CD14-positive monocyte (primary cell): ENCODE results near the gene NAE1. TPM values are rescaled to one million over a fixed set of nuclear protein-coding genes. Genes with fewer than 3 reads are reported as not detected.

Experiments
- DNase-seq, 3 donors: peaks; one replicate each; pipeline ENCODE4 v3.0.0-alpha.2; 2011 to 2022
- H2AFZ ChIP-seq: 2 replicates; pipeline ENCODE4 v1.6.0; 2012; ENCODE audit warnings: mild to moderate bottlenecking, low read depth, low read length, inconsistent platforms; ENCODE audit not compliant: insufficient read depth, poor library complexity, severe bottlenecking
- H3K27ac ChIP-seq, 2 donors: 1 replicate in 1 of 2; 2 replicates in 1 of 2; pipeline ENCODE4 v1.5.1; 2012 to 2013; ENCODE audit warnings: low read length in 2 of 2, control low read depth in 1 of 2, inconsistent platforms in 1 of 2, low read depth in 1 of 2, mild to moderate bottlenecking in 1 of 2
- H3K27me3 ChIP-seq, 2 donors: one replicate each; pipeline versions ENCODE4 v1.6.0 to v1.6.1; 2011 to 2013; ENCODE audit warnings: low read length in 2 of 2; ENCODE audit not compliant: control insufficient read depth in 2 of 2, insufficient read depth in 2 of 2
- H3K36me3 ChIP-seq, 2 donors: replicated peaks in 1 of 2; 1 replicate in 1 of 2; 2 replicates in 1 of 2; pipeline versions ENCODE4 v1.5.1 to v1.6.1; 2012 to 2013; ENCODE audit warnings: low read length in 2 of 2, control low read depth in 1 of 2, inconsistent platforms in 1 of 2, mild to moderate bottlenecking in 1 of 2; ENCODE audit not compliant: insufficient read depth in 2 of 2, control insufficient read depth in 1 of 2
- H3K4me1 ChIP-seq, 2 donors: 1 replicate in 1 of 2; 2 replicates in 1 of 2; pipeline versions ENCODE4 v1.5.1 to v1.6.1; 2012 to 2013; ENCODE audit warnings: low read length in 2 of 2, control low read depth in 1 of 2, inconsistent platforms in 1 of 2, mild to moderate bottlenecking in 1 of 2, moderate library complexity in 1 of 2; ENCODE audit not compliant: insufficient read depth in 2 of 2, control insufficient read depth in 1 of 2
- H3K4me2 ChIP-seq: replicated peaks from 2 replicates; pipeline ENCODE3; 2012; ENCODE audit warnings: low read length, moderate library complexity, mild to moderate bottlenecking; ENCODE audit not compliant: poor library complexity, severe bottlenecking; ENCODE audit errors: extremely low read depth
- H3K4me3 ChIP-seq, 3 experiments: fragments of 200-600 bp in 1 of 3; sonication (generic) in 1 of 3; replicated peaks in 1 of 3; 1 replicate in 2 of 3; 2 replicates in 1 of 3; pipeline ENCODE4 v1.5.1; 2011 to 2013; ENCODE audit warnings: low read length in 3 of 3, mild to moderate bottlenecking in 3 of 3, control low read depth in 2 of 3, low read depth in 2 of 3, inconsistent platforms in 1 of 3, moderate library complexity in 1 of 3
- H3K79me2 ChIP-seq: 2 replicates; pipeline ENCODE4 v1.6.0; 2012; ENCODE audit warnings: mild to moderate bottlenecking, control low read depth, inconsistent platforms, low read length, moderate library complexity; ENCODE audit not compliant: insufficient read depth
- H3K9ac ChIP-seq: 2 replicates; pipeline ENCODE4 v1.6.0; 2017; ENCODE audit warnings: low read length, mild to moderate bottlenecking; ENCODE audit not compliant: insufficient read depth, poor library complexity, severe bottlenecking
- H3K9me3 ChIP-seq, 2 donors: replicated peaks in 1 of 2; 1 replicate in 1 of 2; 2 replicates in 1 of 2; pipeline versions ENCODE4 v1.5.1 to v1.6.1; 2012 to 2013; ENCODE audit warnings: low read length in 2 of 2, control low read depth in 1 of 2; ENCODE audit not compliant: control insufficient read depth in 1 of 2, insufficient read depth in 1 of 2
- H4K20me1 ChIP-seq: 2 replicates; pipeline ENCODE4 v1.6.0; 2012; ENCODE audit warnings: mild to moderate bottlenecking, low read length, control low read depth, moderate library complexity; ENCODE audit not compliant: insufficient read depth
- H3K27ac Mint-ChIP-seq, 7 donors: one replicate each; pipeline ENCODE4 v1.8.0; 2020; ENCODE audit warnings: mild to moderate bottlenecking in 7 of 7, mixed read lengths in 7 of 7, moderate library complexity in 6 of 7, inconsistent platforms in 2 of 7
- H3K27me3 Mint-ChIP-seq, 3 donors: one replicate each; pipeline ENCODE4 v1.8.0; 2021 to 2022; ENCODE audit warnings: low read depth in 3 of 3, mild to moderate bottlenecking in 3 of 3, mixed read lengths in 3 of 3, moderate library complexity in 3 of 3, inconsistent platforms in 1 of 3
- H3K36me3 Mint-ChIP-seq, 2 donors: one replicate each; pipeline ENCODE4 v1.8.0; 2020; ENCODE audit warnings: mixed read lengths in 2 of 2, inconsistent platforms in 1 of 2, mild to moderate bottlenecking in 1 of 2
- H3K4me1 Mint-ChIP-seq: one replicate; pipeline ENCODE4 v1.8.0; 2020; ENCODE audit warnings: mild to moderate bottlenecking, mixed read lengths
- H3K4me3 Mint-ChIP-seq, 2 donors: one replicate each; pipeline ENCODE4 v1.8.0; 2020; ENCODE audit warnings: mild to moderate bottlenecking in 2 of 2, mixed read lengths in 2 of 2, moderate library complexity in 1 of 2
- H3K9me3 Mint-ChIP-seq, 7 donors: one replicate each; pipeline ENCODE4 v1.8.0; 2020 to 2022; ENCODE audit warnings: mixed read lengths in 7 of 7, mild to moderate bottlenecking in 6 of 7, moderate library complexity in 6 of 7, inconsistent platforms in 2 of 7
- CTCF ChIP-seq: fragments of 200-600 bp; IDR thresholded peaks from one replicate; pipeline ENCODE4 v1.8.0; 2022; ENCODE audit warnings: antibody characterized with exemption, mild to moderate bottlenecking
- WGBS: methylation state at CpG from one replicate; pipeline ENCODE4 v1.1.5; 2013; ENCODE audit warnings: missing lambda C conversion rate; ENCODE audit not compliant: insufficient coverage; 5-methylcytosine and 5-hydroxymethylcytosine counted together
- intact Hi-C, 2 donors: fragments of 100-400 bp; cut with micrococcal nuclease; formaldehyde crosslinking; loops; one replicate each; pipeline versions ENCODE4 v1.15.0 to v1.15.1; 2023
- polyA plus RNA-seq, 3 donors: library from polyadenylated mRNA; depleted of rRNA in 1 of 3; unstranded in 2 of 3; stranded (reverse) in 1 of 3; fragments of 300-500 nt in 2 of 3; fragments of >200 nt in 1 of 3; fragmentation: Illumina TruSeq in 2 of 3; gene quantifications; 1 replicate in 2 of 3; 2 replicates in 1 of 3; pipeline ENCODE4 v1.2.3, GENCODE V29; 2012 to 2021

NAE1 gene
- polyA plus RNA-seq, 3 donors: 10.8 to 18.6 (median 16.8) TPM

DNA sequence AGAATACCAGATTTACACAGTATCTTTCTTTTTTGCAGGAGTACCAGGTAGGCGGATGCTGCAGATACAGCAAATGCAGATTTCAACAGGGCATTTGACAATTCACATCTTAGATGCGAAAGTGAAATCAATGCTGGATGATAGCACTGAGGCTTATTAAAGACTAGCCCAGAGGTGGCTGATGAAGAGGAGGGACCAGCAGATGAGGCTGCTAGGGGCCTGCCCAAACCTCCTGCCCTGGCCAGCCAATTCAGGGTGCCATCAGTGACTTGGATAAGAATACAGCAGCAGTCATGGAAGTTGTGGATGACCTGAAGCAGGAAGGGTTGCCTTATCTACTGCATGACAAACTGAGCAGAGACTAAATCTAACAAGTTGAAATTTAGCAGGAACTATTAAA lies 77.8 kb downstream of the NAE1 start:
- H3K4me3 ChIP-seq: no peak overlapping the region
- H3K27ac ChIP-seq: no peak overlapping the region
- Mint-ChIP-seq H3K27me3 (peaks cover 13 to 18% (median 13%) of the 10 kb centered on the region in 3 donors), H3K4me3 (no peak overlapping the region), H3K27ac (peak overlapping the region in 1 of 7 donors; percentile 51), H3K9me3 (peaks cover 0 to 6% (median 2%) of the 10 kb centered on the region in 7 donors), H3K36me3 (peaks cover 22% of the 10 kb centered on the region in 2 donors), H3K4me1 (peaks cover 33% of the 10 kb centered on the region)
- WGBS: 100% methylated on average over 2 of the region's 2 CpGs
- no peak overlapping the region for H3K9ac ChIP-seq
- DNase-seq: no peak
- H3K4me1 ChIP-seq: peaks cover 28 to 36% of the 10 kb centered on the region in 2 donors
- peaks cover 34% of the 10 kb centered on the region for H3K79me2 ChIP-seq
- no peak overlapping the region for H3K4me2 ChIP-seq
- intact Hi-C loops: no loop called here
- H2AFZ ChIP-seq: no peak overlapping the region
- H3K27me3 ChIP-seq: peaks cover 10 to 22% of the 10 kb centered on the region in 2 donors
- H4K20me1 ChIP-seq: peaks cover 31% of the 10 kb centered on the region
- no peaks in the 10 kb centered on the region for H3K9me3 ChIP-seq
- TF ChIP-seq CTCF: no peak
- peaks cover 12 to 18% of the 10 kb centered on the region in 2 donors for H3K36me3 ChIP-seq

Other genes with a start within 250 kb of the NAE1 start
- 100 to 1,000 TPM; 125 to 131 (median 126) TPM for gene CMTM3, start 226.3 kb downstream of the NAE1 start, polyA plus RNA-seq
- gene CMTM4, start 134.2 kb downstream of the NAE1 start, polyA plus RNA-seq: 10 to 100 TPM in 1 of 3 donors, under 1 TPM in 2; 0.41 to 21.2 (median 0.45) TPM
- gene DYNC1LI2, start 79.4 kb downstream of the NAE1 start, polyA plus RNA-seq: 100 to 1,000 TPM in 1 of 3 donors, 10 to 100 TPM in 2; 14.9 to 125 (median 23.9) TPM
- not detected for gene TERB1, start 29.4 kb downstream of the NAE1 start, polyA plus RNA-seq
- gene CA7, start 13.4 kb upstream of the NAE1 start, polyA plus RNA-seq: not detected
- gene PDP2, start 49.5 kb upstream of the NAE1 start, polyA plus RNA-seq: 1 to 10 TPM in 1 of 3 donors, not detected in 2; 1.1 TPM
- not detected for gene CDH16, start 87.9 kb upstream of the NAE1 start, polyA plus RNA-seq
- 1 to 10 TPM in 1 of 3 donors, under 1 TPM in 2; 0.42 to 1.9 (median 0.55) TPM for gene RRAD, start 94.6 kb upstream of the NAE1 start, polyA plus RNA-seq
- gene CIAO2B, start 103.4 kb upstream of the NAE1 start, polyA plus RNA-seq: 100 to 1,000 TPM; 121 to 140 (median 132) TPM
- 10 to 100 TPM; 14.0 to 29.0 (median 23.2) TPM for gene CES2, start 104.5 kb upstream of the NAE1 start, polyA plus RNA-seq
- gene CES3, start 130.3 kb upstream of the NAE1 start, polyA plus RNA-seq: under 1 TPM in 1 of 3 donors, not detected in 2; 0.48 TPM
- gene CES4A, start 157.6 kb upstream of the NAE1 start, polyA plus RNA-seq: 10 to 100 TPM in 1 of 3 donors, 1 to 10 TPM in 2; 3.3 to 47.6 (median 4.1) TPM
- 10 to 100 TPM; 28.3 to 45.4 (median 29.5) TPM for gene CBFB, start 198.2 kb upstream of the NAE1 start, polyA plus RNA-seq